GM06990 (cell line): ENCODE measurements around the gene FLRT3.

Experiments used
- DNase-seq: peaks from one replicate; pipeline ENCODE4 v3.0.0-alpha.2; 2011; ENCODE audit not compliant: insufficient read length; ENCODE audit errors: extremely low read depth
- H3K27me3 ChIP-seq: replicated peaks from 2 replicates; pipeline ENCODE4 v1.6.0; 2011; ENCODE audit warnings: low read length; ENCODE audit not compliant: control insufficient read depth, insufficient read depth
- H3K36me3 ChIP-seq: 2 replicates; pipeline ENCODE4 v1.5.1; 2011; ENCODE audit warnings: low read length; ENCODE audit not compliant: control insufficient read depth, insufficient read depth
- H3K4me3 ChIP-seq: replicated peaks from 2 replicates; pipeline ENCODE4 v1.5.1; 2011; ENCODE audit warnings: low read depth, mild to moderate bottlenecking, control low read depth, low read length
- TF ChIP-seq, protein P1 (sequence below): IDR thresholded peaks from 2 replicates; pipeline ENCODE4 v1.5.1; 2011; ENCODE audit warnings: low read length, control low read depth, mild to moderate bottlenecking, inconsistent platforms; ENCODE audit not compliant: insufficient read depth, poor library complexity, severe bottlenecking

FLRT3 gene

DNA sequence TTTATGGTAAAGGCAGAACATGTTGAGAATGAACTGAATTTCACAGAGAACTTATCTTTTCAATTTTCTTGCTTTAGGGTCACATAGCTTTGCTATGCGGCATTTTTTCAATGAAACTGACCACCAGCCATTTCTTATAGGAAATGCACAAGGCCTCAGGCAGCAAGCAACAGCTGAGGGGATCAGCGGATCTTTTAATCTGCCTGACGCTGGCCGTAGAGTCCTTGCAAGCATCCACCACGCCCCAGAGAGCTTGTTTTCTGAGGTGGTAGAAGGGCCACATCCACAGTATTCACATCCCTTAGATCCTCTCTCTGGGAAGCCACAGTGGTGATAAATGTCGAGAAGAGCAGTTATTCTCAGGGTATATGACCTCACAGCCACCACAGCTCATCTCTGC is 34.3 kb downstream of the FLRT3 start:
- DNase-seq: no peak
- Histone ChIP-seq H3K36me3 (no peaks in the 10 kb centered on the region), H3K4me3 (no peak overlapping the region), H3K27me3 (no peaks in the 10 kb centered on the region)
- TF ChIP-seq, protein P1, sequence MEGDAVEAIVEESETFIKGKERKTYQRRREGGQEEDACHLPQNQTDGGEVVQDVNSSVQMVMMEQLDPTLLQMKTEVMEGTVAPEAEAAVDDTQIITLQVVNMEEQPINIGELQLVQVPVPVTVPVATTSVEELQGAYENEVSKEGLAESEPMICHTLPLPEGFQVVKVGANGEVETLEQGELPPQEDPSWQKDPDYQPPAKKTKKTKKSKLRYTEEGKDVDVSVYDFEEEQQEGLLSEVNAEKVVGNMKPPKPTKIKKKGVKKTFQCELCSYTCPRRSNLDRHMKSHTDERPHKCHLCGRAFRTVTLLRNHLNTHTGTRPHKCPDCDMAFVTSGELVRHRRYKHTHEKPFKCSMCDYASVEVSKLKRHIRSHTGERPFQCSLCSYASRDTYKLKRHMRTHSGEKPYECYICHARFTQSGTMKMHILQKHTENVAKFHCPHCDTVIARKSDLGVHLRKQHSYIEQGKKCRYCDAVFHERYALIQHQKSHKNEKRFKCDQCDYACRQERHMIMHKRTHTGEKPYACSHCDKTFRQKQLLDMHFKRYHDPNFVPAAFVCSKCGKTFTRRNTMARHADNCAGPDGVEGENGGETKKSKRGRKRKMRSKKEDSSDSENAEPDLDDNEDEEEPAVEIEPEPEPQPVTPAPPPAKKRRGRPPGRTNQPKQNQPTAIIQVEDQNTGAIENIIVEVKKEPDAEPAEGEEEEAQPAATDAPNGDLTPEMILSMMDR: no peak

DNA sequence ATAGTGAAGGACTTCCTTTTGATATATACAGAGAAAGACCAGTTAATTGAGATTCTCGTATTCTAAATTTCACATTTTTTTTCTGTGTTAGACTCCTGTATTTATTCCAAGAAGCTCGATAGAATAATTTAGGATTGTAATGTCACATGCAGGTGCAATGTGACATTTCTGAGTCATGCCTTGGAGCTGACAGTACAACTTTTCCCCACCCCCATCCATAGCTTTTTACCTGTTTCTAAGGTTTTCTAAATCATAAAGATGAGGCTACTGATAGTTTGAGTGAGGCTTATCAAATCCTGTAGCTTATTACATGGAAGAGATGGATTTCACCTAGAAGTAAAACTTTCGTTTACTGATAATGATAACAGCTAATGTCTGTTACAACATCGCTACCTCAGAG is 37.6 kb downstream of the FLRT3 start:
- no peak for DNase-seq
- TF ChIP-seq, protein P1: no peak

DNA sequence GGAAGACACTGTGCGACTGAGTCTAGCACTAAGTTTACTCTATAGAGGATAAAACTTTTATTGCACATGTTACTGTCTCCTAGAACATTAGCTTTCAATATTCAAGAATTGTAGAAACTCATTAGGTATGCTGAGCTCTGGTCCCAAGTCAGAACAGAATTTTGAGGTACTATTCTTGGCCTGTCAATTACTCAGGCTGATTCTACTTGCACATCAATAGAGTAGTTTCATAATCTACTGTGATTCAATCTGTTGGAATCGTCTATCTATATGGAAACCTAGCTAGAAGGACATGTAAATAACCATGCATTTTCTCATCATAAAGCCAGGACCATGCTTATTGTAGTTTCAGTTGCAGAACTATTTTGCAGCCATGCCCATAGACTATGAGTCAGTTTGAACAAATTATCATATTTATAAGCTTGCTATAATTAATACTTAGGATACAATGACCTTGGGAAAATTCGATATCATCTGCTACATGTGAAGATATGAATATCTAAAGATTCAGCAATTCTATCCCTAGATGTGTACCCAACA is 41.6 kb downstream of the FLRT3 start:
- no peak for DNase-seq
- no peak overlapping the region for H3K4me3 ChIP-seq
- TF ChIP-seq, protein P1: no peak
- no peaks in the 10 kb centered on the region for H3K27me3 ChIP-seq
- no peaks in the 10 kb centered on the region for H3K36me3 ChIP-seq

More for the DNA sequence above, 37.6 kb downstream of the FLRT3 start:
- H3K27me3 ChIP-seq: no peaks in the 10 kb centered on the region
- no peaks in the 10 kb centered on the region for H3K36me3 ChIP-seq
- no peak overlapping the region for H3K4me3 ChIP-seq

DNA sequence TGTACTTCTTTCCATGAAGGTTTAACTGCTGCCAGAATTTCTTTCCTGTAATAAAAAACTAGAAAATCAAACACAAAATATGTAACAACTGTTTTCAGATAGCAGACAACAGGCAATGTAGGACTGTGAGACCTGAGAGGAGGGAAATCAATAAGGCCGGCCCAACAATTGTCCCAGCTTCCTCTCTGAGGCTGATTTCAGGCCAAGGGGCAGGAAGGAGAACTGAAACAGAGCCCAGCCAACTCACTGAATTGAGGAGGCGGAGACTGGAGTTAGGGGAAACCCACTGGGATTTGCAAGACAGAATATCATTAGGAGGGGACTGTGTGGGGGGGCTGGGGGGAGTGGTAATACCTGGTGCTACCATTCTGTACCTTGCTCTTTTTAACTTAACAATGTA is 42.2 kb downstream of the FLRT3 start:
- Histone ChIP-seq H3K27me3 (no peaks in the 10 kb centered on the region), H3K36me3 (no peaks in the 10 kb centered on the region), H3K4me3 (no peak overlapping the region)
- DNase-seq: no peak
- TF ChIP-seq, protein P1: no peak

DNA sequence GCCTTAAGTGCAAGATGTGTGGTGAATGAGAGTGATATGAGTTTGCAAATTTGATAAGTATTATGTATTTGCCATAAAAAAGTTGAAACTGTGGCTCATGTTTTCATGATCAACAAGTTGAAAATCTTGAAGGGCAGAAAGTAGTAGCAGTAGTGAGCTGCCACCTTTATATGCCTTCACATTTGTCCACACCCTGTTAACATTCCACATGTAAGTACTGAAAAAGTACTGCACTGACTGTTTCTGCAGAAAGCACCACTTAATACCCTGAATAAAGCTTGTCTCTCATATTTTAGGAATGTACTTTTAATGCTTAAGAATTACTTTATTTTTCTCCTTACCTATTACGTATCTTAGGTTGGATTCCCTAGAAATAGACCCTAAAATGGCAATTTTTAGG is 45.9 kb downstream of the FLRT3 start:
- Histone ChIP-seq H3K36me3 (no peaks in the 10 kb centered on the region), H3K4me3 (no peak overlapping the region), H3K27me3 (no peaks in the 10 kb centered on the region)
- TF ChIP-seq, protein P1: no peak
- DNase-seq: no peak
